Liver (tissue), 9 donors: ENCODE data around the gene ZFAND3. TPM values are rescaled to one million over a fixed set of nuclear protein-coding genes. Genes with fewer than 3 reads are reported as not detected.

ENCODE experiments used
- DNase-seq: peaks from one replicate; pipeline ENCODE4 v3.0.0-alpha.2; 2017; ENCODE audit warnings: low spot score
- H3K27ac ChIP-seq, 2 donors: one replicate each; pipeline ENCODE4 v1.7.0; 2013; ENCODE audit warnings: inconsistent platforms in 2 of 2, low read length in 2 of 2, control low read depth in 1 of 2, low read depth in 1 of 2, mild to moderate bottlenecking in 1 of 2
- H3K27me3 ChIP-seq, 4 donors: one replicate each; pipeline versions ENCODE4 v1.6.1 to v1.7.0; 2013; ENCODE audit warnings: low read length in 3 of 4, inconsistent platforms in 1 of 4, mild to moderate bottlenecking in 1 of 4, moderate library complexity in 1 of 4; ENCODE audit not compliant: control insufficient read depth in 4 of 4, insufficient read depth in 4 of 4
- H3K36me3 ChIP-seq, 4 donors: one replicate each; pipeline versions ENCODE4 v1.6.1 to v1.7.0; 2013; ENCODE audit warnings: low read length in 3 of 4, mild to moderate bottlenecking in 3 of 4, low read depth in 1 of 4, moderate library complexity in 1 of 4; ENCODE audit not compliant: control insufficient read depth in 4 of 4, insufficient read depth in 3 of 4
- H3K4me1 ChIP-seq, 4 donors: one replicate each; pipeline versions ENCODE4 v1.6.1 to v1.7.0; 2013; ENCODE audit warnings: low read length in 3 of 4, mild to moderate bottlenecking in 3 of 4, moderate library complexity in 1 of 4; ENCODE audit not compliant: control insufficient read depth in 4 of 4, insufficient read depth in 4 of 4
- H3K4me3 ChIP-seq, 3 donors: one replicate each; pipeline versions ENCODE4 v1.6.1 to v1.7.0; 2013; ENCODE audit warnings: low read length in 3 of 3, control low read depth in 1 of 3, low read depth in 1 of 3, mild to moderate bottlenecking in 1 of 3
- H3K9ac ChIP-seq, 2 donors: one replicate each; pipeline ENCODE4 v1.7.0; 2013; ENCODE audit warnings: low read length in 2 of 2, mild to moderate bottlenecking in 2 of 2, moderate library complexity in 2 of 2, control low read depth in 1 of 2, low read depth in 1 of 2
- H3K9me3 ChIP-seq, 4 donors: one replicate each; pipeline versions ENCODE4 v1.6.1 to v1.7.0; 2013; ENCODE audit warnings: low read length in 3 of 4; ENCODE audit not compliant: control insufficient read depth in 4 of 4
- CTCF ChIP-seq: fragments of 150-350 bp; IDR thresholded peaks from 2 replicates; pipeline ENCODE4 v1.5.1; 2017; ENCODE audit warnings: improper control_type of control experiment, low read depth, low read length; ENCODE audit not compliant: missing input control
- EGR1 ChIP-seq, 2 donors: IDR thresholded peaks; 2 replicates each; pipeline ENCODE4 v1.6.1; 2016 to 2018; ENCODE audit warnings: antibody characterized with exemption in 2 of 2, low read depth in 2 of 2
- FOXA1 ChIP-seq: IDR thresholded peaks from 2 replicates; pipeline ENCODE4 v1.6.1; 2016; ENCODE audit warnings: antibody characterized with exemption
- HNF4A ChIP-seq, 2 donors: conservative IDR thresholded peaks; 2 replicates each; pipeline ENCODE4 v1.6.1; 2016; ENCODE audit warnings: antibody characterized with exemption in 2 of 2, mild to moderate bottlenecking in 2 of 2
- JUND ChIP-seq, 2 donors: IDR thresholded peaks; 2 replicates each; pipeline ENCODE4 v1.6.1; 2016; ENCODE audit warnings: antibody characterized with exemption in 2 of 2
- NR2F2 ChIP-seq: IDR thresholded peaks from 2 replicates; pipeline ENCODE4 v1.6.1; 2016; ENCODE audit warnings: antibody characterized with exemption
- RAD21 ChIP-seq, 2 donors: IDR thresholded peaks; 2 replicates each; pipeline ENCODE4 v1.6.1; 2016; ENCODE audit warnings: antibody characterized with exemption in 2 of 2, mild to moderate bottlenecking in 2 of 2
- REST ChIP-seq: IDR thresholded peaks from 2 replicates; pipeline ENCODE4 v1.6.1; 2016; ENCODE audit warnings: antibody characterized with exemption, mild to moderate bottlenecking
- RXRA ChIP-seq, 2 donors: IDR thresholded peaks; 2 replicates each; pipeline ENCODE4 v1.6.1; 2017 to 2018; ENCODE audit warnings: antibody characterized with exemption in 2 of 2, mild to moderate bottlenecking in 1 of 2
- SP1 ChIP-seq: IDR thresholded peaks from 2 replicates; pipeline ENCODE4 v1.6.1; 2018; ENCODE audit warnings: antibody characterized with exemption, mild to moderate bottlenecking
- TAF1 ChIP-seq: conservative IDR thresholded peaks from 2 replicates; pipeline ENCODE4 v1.6.1; 2016; ENCODE audit warnings: antibody characterized with exemption, mild to moderate bottlenecking
- WGBS: extraction: QIAGEN DNeasy Blood & Tissue Kit; methylation state at CpG from one replicate; pipeline ENCODE4 v1.1.7; 2013; 5-methylcytosine and 5-hydroxymethylcytosine counted together
- polyA plus RNA-seq, 2 donors: library from polyadenylated mRNA; stranded (reverse) in 1 of 2; unstranded in 1 of 2; fragments of 200-250 nt in 1 of 2; fragments of >200 nt in 1 of 2; fragmentation: Nextera tagmentation in 1 of 2; extraction: Ambion mirVana in 1 of 2; gene quantifications; one replicate each; pipeline versions ENCODE4 v1.2.1 to v1.2.3, GENCODE V29; 2013 to 2015
- total RNA-seq, 2 donors: library from RNA; depleted of rRNA; stranded (reverse); fragments of >200 nt; gene quantifications; one replicate each; pipeline ENCODE4 v1.2.3, GENCODE V29; 2014
- TF ChIP-seq, protein P1 (sequence below): IDR thresholded peaks from 2 replicates; pipeline ENCODE4 v1.6.1; 2016; ENCODE audit warnings: antibody characterized with exemption
- TF ChIP-seq, protein P2 (sequence below): IDR thresholded peaks from 2 replicates; pipeline ENCODE4 v1.6.1; 2016; ENCODE audit warnings: antibody characterized with exemption
- donor health status: healthy.
- donor health status: healthy.
- donor health status: healthy.
- donor health status: healthy.
- donor health status: healthy.

ZFAND3 gene
- total and polyA plus RNA-seq, 4 donors = 7.7 to 37.5 (median 23.1) TPM

DNA sequence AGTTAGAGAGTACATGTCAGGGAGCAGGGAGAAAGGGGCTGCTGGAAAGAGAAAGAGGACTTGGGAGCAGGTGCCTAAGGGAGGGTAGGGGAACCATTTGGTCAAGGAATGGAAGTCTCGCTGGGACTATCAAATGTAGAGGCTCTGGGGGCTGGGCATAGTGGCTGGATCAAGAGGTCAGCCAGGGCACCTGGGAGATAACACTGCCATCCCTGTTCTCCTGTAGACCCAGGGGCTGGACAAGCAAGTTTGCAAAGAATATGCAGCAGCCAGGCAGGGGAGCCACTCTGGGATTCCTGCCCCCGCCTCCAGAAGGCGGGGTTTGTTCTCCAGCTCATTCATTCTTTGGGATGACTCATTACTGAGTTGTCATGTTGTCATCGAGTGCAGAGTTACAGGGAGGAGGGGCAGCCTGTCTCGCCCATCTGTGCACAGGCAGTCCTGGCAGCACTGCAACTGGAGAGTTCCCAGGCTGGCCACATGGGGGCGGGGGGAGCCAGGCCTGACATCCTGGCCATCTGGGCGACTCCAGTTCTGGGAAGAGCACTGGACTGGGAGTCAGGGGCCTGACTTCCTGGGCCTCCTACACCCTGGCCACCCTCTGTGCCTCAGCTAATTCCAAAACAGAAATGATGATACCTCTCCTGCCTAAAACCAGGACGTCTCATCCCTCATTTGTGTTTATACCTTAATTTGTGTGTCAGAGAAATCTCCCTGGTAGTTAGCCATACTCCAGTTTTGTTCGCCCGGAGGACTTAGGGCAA is 28.2 kb upstream of the ZFAND3 start (continued):
- TF ChIP-seq RXRA (IDR thresholded peaks at IDR 0.05) (peak; percentile 55 to 64), REST (peak; percentile 66), SP1 (peak; percentile 69), JUND (IDR thresholded peaks at IDR 0.05) (peak; percentile 99 to 100), RAD21 (IDR thresholded peaks at IDR 0.05) (peak; percentile 98 to 99)
- TF ChIP-seq, protein P1, sequence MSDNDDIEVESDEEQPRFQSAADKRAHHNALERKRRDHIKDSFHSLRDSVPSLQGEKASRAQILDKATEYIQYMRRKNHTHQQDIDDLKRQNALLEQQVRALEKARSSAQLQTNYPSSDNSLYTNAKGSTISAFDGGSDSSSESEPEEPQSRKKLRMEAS = peak; percentile 41

DNA sequence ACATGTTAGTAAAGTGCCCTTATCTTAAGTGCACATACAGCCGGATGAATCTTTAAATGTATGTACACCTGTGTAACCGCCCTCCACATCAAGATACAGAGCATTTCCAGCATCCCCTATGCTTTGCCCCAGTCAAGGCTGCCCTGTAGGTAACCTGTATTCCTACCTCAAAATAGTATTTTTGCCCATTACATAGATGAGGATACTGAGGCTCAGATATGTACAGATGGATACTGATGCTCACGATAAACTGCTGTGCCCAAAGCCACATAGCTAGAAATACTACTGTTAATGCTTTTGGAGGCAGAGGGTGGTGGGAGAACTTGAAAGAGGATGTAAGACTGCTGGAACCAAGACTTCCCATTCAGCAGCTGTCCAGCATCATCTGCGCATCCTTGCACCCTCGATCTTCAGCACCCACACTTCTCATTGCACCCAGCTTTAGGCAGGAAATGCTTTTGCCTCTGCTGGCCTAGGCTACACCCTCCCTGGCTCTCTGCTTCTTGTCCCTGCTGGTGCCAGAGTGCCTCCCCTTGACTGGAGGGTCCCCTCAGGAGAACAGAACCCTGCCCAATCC is 27.0 kb upstream of the ZFAND3 start:
- no peak for DNase-seq
- Histone ChIP-seq H3K27me3 (no peaks in the 10 kb centered on the region), H3K27ac (no peak overlapping the region), H3K4me3 (no peak overlapping the region), H3K36me3 (no peaks in the 10 kb centered on the region), H3K9ac (no peak overlapping the region), H3K4me1 (peaks cover 4 to 15% (median 7%) of the 10 kb centered on the region in 4 donors), H3K9me3 (no peaks in the 10 kb centered on the region)
- TF ChIP-seq REST (peak; percentile 75), RAD21 (IDR thresholded peaks at IDR 0.05) (no peak)
- 89% methylated on average over 5 of the region's 5 CpGs for WGBS

- Histone ChIP-seq H3K4me1 (peaks cover 7 to 16% (median 9%) of the 10 kb centered on the region in 4 donors), H3K36me3 (no peaks in the 10 kb centered on the region), H3K27ac (no peak overlapping the region), H3K27me3 (no peaks in the 10 kb centered on the region), H3K9me3 (no peaks in the 10 kb centered on the region), H3K4me3 (no peak overlapping the region), H3K9ac (no peak overlapping the region)
- WGBS = 91% methylated on average over 6 of the region's 6 CpGs
- DNase-seq = no peak
- no peak for TF ChIP-seq HNF4A (conservative IDR thresholded peaks at IDR 0.05)
- TF ChIP-seq REST = no peak
- no peak for TF ChIP-seq NR2F2
- TF ChIP-seq, protein P2, sequence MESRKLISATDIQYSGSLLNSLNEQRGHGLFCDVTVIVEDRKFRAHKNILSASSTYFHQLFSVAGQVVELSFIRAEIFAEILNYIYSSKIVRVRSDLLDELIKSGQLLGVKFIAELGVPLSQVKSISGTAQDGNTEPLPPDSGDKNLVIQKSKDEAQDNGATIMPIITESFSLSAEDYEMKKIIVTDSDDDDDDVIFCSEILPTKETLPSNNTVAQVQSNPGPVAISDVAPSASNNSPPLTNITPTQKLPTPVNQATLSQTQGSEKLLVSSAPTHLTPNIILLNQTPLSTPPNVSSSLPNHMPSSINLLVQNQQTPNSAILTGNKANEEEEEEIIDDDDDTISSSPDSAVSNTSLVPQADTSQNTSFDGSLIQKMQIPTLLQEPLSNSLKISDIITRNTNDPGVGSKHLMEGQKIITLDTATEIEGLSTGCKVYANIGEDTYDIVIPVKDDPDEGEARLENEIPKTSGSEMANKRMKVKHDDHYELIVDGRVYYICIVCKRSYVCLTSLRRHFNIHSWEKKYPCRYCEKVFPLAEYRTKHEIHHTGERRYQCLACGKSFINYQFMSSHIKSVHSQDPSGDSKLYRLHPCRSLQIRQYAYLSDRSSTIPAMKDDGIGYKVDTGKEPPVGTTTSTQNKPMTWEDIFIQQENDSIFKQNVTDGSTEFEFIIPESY = no peak
- no peak for TF ChIP-seq CTCF
- TF ChIP-seq TAF1 = no peak
- no peak for TF ChIP-seq EGR1 (IDR thresholded peaks at IDR 0.05; ENCODE audit: low read depth in 2 of 2)
- no peak for TF ChIP-seq FOXA1
- TF ChIP-seq JUND (IDR thresholded peaks at IDR 0.05) = no peak
Measured at GRCh38 chr6:37793067-37793466, 26.5 kb upstream of the ZFAND3 start.
